ENCODE results near the gene PDIA5.
A peak's percentile ranks its signal among the peaks of the same experiment; 100 is the strongest.

Gene PDIA5

DNA sequence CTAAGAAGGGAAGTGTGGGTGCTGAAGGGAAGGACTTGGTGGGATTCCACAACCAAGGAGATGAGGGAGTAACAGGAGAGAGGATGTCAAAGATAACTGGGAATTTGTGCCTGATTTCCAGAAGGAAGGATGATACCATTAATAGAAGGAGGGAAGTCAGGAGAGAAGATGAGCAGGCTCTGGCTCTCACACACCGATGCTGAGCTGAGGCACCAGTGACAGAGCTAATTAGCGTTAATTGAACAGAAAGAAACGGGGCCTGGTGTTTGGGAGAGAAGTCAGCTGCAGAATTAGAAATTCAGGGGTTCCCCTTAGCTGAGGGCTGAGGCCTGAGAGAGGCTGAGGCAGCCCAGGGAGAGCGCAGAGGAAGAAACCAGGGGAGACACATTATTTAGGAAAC lies 11.9 kb upstream of the PDIA5 start:
- 85 to 92% methylated on average over 4 of the region's 4 CpGs for WGBS, 2 experiments

DNA sequence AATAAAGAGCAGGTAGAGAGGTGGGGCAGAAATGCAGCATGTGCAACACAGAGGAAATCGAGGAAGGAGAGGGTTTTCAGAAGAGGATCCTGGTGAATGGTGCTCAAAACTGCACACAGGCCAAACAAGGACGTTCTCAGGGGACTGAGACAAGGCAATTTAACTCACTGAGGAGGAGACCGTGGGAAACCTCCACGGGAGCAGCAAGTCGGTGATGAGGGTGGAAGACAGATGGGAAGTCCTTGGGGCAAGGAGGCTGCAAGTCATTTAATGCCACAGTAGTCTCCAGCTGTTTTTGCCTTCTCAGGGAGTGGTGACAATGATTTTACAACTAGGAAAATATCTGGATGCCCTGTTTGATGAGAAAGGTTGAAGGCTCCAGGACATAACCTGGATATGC lies 11.5 kb upstream of the PDIA5 start:
- Histone ChIP-seq H3K27me3 (ENCODE audit: control insufficient read depth, insufficient read depth, low read length, poor library complexity, severe bottlenecking) (no peaks in the 10 kb centered on the region), H3K36me3 (ENCODE audit: control insufficient read depth, insufficient read depth, low read length) (no peaks in the 10 kb centered on the region), H3K4me1 (ENCODE audit: control insufficient read depth, insufficient read depth, low read length) (no peaks in the 10 kb centered on the region), H3K4me3 (ENCODE audit: insufficient read depth, low read depth, low read length) (no peak overlapping the region), H3K27ac (ENCODE audit: insufficient read depth, low read depth, low read length, poor library complexity, severe bottlenecking) (no peak overlapping the region), H3K9me3 (ENCODE audit: control insufficient read depth, low read length) (no peaks in the 10 kb centered on the region)
- 82 to 85% methylated on average over 5 of the region's 5 CpGs for WGBS, 2 experiments

More for the DNA sequence above, 11.9 kb upstream of the PDIA5 start:
- no peaks in the 10 kb centered on the region for H3K9me3 ChIP-seq (ENCODE audit: control insufficient read depth, low read length)
- H3K27me3 ChIP-seq (ENCODE audit: control insufficient read depth, insufficient read depth, low read length, poor library complexity, severe bottlenecking): no peaks in the 10 kb centered on the region
- no peak overlapping the region for H3K27ac ChIP-seq (ENCODE audit: insufficient read depth, low read depth, low read length, poor library complexity, severe bottlenecking)
- H3K4me3 ChIP-seq (ENCODE audit: insufficient read depth, low read depth, low read length): no peak overlapping the region
- no peaks in the 10 kb centered on the region for H3K36me3 ChIP-seq (ENCODE audit: control insufficient read depth, insufficient read depth, low read length)
- no peaks in the 10 kb centered on the region for H3K4me1 ChIP-seq (ENCODE audit: control insufficient read depth, insufficient read depth, low read length)

DNA sequence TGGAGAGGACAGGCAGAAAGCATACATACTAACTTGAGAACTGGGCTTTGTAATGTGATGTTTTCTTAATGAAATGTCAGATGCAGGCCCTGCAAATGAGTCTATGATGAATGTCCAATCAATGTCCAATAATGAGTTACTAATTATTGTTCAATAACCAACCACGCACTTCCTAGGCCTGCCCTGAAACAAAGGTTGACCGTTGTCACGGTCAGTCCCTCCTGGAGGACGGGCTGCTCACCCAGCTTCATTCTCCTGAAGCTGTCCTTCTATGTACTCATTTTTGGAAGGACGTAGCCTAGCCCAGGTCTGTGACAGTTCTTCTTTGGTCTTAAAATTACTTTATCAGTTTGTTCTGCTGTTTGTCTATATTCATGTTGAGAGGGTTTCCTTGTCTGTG lies 8.3 kb upstream of the PDIA5 start:
- H3K36me3 ChIP-seq (ENCODE audit: control insufficient read depth, insufficient read depth, low read length): no peaks in the 10 kb centered on the region
- no peaks in the 10 kb centered on the region for H3K4me1 ChIP-seq (ENCODE audit: control insufficient read depth, insufficient read depth, low read length)
- H3K27me3 ChIP-seq (ENCODE audit: control insufficient read depth, insufficient read depth, low read length, poor library complexity, severe bottlenecking): no peaks in the 10 kb centered on the region
- no peaks in the 10 kb centered on the region for H3K9me3 ChIP-seq (ENCODE audit: control insufficient read depth, low read length)
- H3K27ac ChIP-seq (ENCODE audit: insufficient read depth, low read depth, low read length, poor library complexity, severe bottlenecking): no peak overlapping the region
- 90 to 93% methylated on average over 5 of the region's 5 CpGs for WGBS, 2 experiments
- no peak overlapping the region for H3K4me3 ChIP-seq (ENCODE audit: insufficient read depth, low read depth, low read length)

- Histone ChIP-seq H3K4me3 (ENCODE audit: insufficient read depth, low read depth, low read length) (no peak overlapping the region), H3K4me1 (ENCODE audit: control insufficient read depth, insufficient read depth, low read length) (no peaks in the 10 kb centered on the region), H3K27me3 (ENCODE audit: control insufficient read depth, insufficient read depth, low read length, poor library complexity, severe bottlenecking) (no peaks in the 10 kb centered on the region), H3K9me3 (ENCODE audit: control insufficient read depth, low read length) (no peaks in the 10 kb centered on the region), H3K36me3 (ENCODE audit: control insufficient read depth, insufficient read depth, low read length) (no peaks in the 10 kb centered on the region), H3K27ac (ENCODE audit: insufficient read depth, low read depth, low read length, poor library complexity, severe bottlenecking) (no peak overlapping the region)
Measured at GRCh38 chr3:123060054-123060453, 6.8 kb upstream of the PDIA5 start.

GRCh38 chr3:123061856-123062255 lies 5.0 kb upstream of the PDIA5 start:
- 89% methylated on average over 6 to 7 of the region's 7 CpGs for WGBS, 2 experiments
- H3K27ac ChIP-seq (ENCODE audit: insufficient read depth, low read depth, low read length, poor library complexity, severe bottlenecking): no peak overlapping the region
- H3K4me1 ChIP-seq (ENCODE audit: control insufficient read depth, insufficient read depth, low read length): no peaks in the 10 kb centered on the region
- no peaks in the 10 kb centered on the region for H3K9me3 ChIP-seq (ENCODE audit: control insufficient read depth, low read length)
- no peak overlapping the region for H3K4me3 ChIP-seq (ENCODE audit: insufficient read depth, low read depth, low read length)
- H3K36me3 ChIP-seq (ENCODE audit: control insufficient read depth, insufficient read depth, low read length): no peaks in the 10 kb centered on the region
- H3K27me3 ChIP-seq (ENCODE audit: control insufficient read depth, insufficient read depth, low read length, poor library complexity, severe bottlenecking): peaks cover 8% of the 10 kb centered on the region

DNA sequence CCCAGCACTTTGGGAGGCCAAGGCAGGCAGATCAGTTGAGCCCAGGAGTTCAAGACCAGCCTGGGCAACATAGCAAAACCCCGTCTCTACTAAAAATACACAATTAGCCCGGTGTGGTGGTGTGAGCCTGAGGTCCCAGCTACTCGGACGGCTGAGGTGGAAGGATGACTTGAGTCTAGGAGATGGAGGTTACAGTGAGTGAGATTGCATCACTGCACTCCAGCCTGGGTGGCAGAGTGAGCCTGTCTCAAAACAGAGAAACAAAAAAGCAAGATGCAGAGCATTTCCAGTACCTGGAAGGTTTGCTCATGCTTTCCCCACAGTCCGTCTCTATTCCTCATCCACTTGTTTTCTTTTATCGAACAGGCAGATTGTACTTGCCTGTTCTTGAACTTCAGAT lies 3.8 kb upstream of the PDIA5 start:
- Histone ChIP-seq H3K27me3 (ENCODE audit: control insufficient read depth, insufficient read depth, low read length, poor library complexity, severe bottlenecking) (peaks cover 19% of the 10 kb centered on the region), H3K27ac (ENCODE audit: insufficient read depth, low read depth, low read length, poor library complexity, severe bottlenecking) (no peak overlapping the region), H3K4me1 (ENCODE audit: control insufficient read depth, insufficient read depth, low read length) (peaks cover 7% of the 10 kb centered on the region), H3K36me3 (ENCODE audit: control insufficient read depth, insufficient read depth, low read length) (no peaks in the 10 kb centered on the region), H3K9me3 (ENCODE audit: control insufficient read depth, low read length) (no peaks in the 10 kb centered on the region), H3K4me3 (ENCODE audit: insufficient read depth, low read depth, low read length) (no peak overlapping the region)
- WGBS, 2 experiments: 91 to 96% methylated on average over 6 of the region's 6 CpGs

DNA sequence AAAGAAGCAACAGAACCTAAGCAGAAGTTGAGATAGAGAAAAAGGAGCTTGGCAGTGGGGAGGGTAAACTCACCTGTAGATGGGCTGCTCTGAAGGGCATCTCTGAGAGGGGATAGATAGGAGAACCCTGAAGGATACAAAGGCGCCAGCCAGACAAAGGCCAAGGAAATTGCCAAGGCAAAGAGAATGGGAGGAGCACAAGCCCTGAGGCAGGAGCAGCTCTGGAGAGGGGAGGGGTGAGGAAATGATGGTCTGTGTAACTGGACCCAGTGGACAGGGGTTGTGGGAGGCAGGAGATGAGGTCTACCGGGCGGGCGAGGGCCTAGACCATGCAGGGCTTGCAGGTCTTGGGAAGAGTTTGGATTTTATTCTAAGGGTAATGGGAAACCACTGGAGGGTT lies 2.3 kb upstream of the PDIA5 start:
- peaks cover 8% of the 10 kb centered on the region for H3K4me1 ChIP-seq (ENCODE audit: control insufficient read depth, insufficient read depth, low read length)
- H3K27me3 ChIP-seq (ENCODE audit: control insufficient read depth, insufficient read depth, low read length, poor library complexity, severe bottlenecking): peaks cover 30% of the 10 kb centered on the region
- no peak overlapping the region for H3K4me3 ChIP-seq (ENCODE audit: insufficient read depth, low read depth, low read length)
- no peak overlapping the region for H3K27ac ChIP-seq (ENCODE audit: insufficient read depth, low read depth, low read length, poor library complexity, severe bottlenecking)
- 90 to 92% methylated on average over 4 of the region's 4 CpGs for WGBS, 2 experiments
- no peaks in the 10 kb centered on the region for H3K36me3 ChIP-seq (ENCODE audit: control insufficient read depth, insufficient read depth, low read length)
- no peaks in the 10 kb centered on the region for H3K9me3 ChIP-seq (ENCODE audit: control insufficient read depth, low read length)

GRCh38 chr3:123064914-123065313 lies 1.9 kb upstream of the PDIA5 start:
- H3K4me3 ChIP-seq (ENCODE audit: insufficient read depth, low read depth, low read length): no peak overlapping the region
- 45 to 59% methylated on average over 1 of the region's 1 CpG for WGBS, 2 experiments
- no peaks in the 10 kb centered on the region for H3K9me3 ChIP-seq (ENCODE audit: control insufficient read depth, low read length)
- no peaks in the 10 kb centered on the region for H3K36me3 ChIP-seq (ENCODE audit: control insufficient read depth, insufficient read depth, low read length)
- peaks cover 30% of the 10 kb centered on the region for H3K27me3 ChIP-seq (ENCODE audit: control insufficient read depth, insufficient read depth, low read length, poor library complexity, severe bottlenecking)
- H3K4me1 ChIP-seq (ENCODE audit: control insufficient read depth, insufficient read depth, low read length): peaks cover 8% of the 10 kb centered on the region
- H3K27ac ChIP-seq (ENCODE audit: insufficient read depth, low read depth, low read length, poor library complexity, severe bottlenecking): no peak overlapping the region

GRCh38 chr3:123066599-123066895 lies 278 bp upstream of the PDIA5 start:
- Histone ChIP-seq H3K27me3 (ENCODE audit: control insufficient read depth, insufficient read depth, low read length, poor library complexity, severe bottlenecking) (peaks cover 30% of the 10 kb centered on the region), H3K9me3 (ENCODE audit: control insufficient read depth, low read length) (no peaks in the 10 kb centered on the region), H3K4me1 (ENCODE audit: control insufficient read depth, insufficient read depth, low read length) (peaks cover 8% of the 10 kb centered on the region), H3K4me3 (ENCODE audit: insufficient read depth, low read depth, low read length) (peak overlapping the region; percentile 68), H3K36me3 (ENCODE audit: control insufficient read depth, insufficient read depth, low read length) (no peaks in the 10 kb centered on the region), H3K27ac (ENCODE audit: insufficient read depth, low read depth, low read length, poor library complexity, severe bottlenecking) (no peak overlapping the region)
- WGBS, 2 experiments: 39 to 44% methylated on average over 6 of the region's 6 CpGs

- Histone ChIP-seq H3K27ac (ENCODE audit: insufficient read depth, low read depth, low read length, poor library complexity, severe bottlenecking) (no peak overlapping the region), H3K9me3 (ENCODE audit: control insufficient read depth, low read length) (no peaks in the 10 kb centered on the region), H3K4me1 (ENCODE audit: control insufficient read depth, insufficient read depth, low read length) (peaks cover 8% of the 10 kb centered on the region), H3K36me3 (ENCODE audit: control insufficient read depth, insufficient read depth, low read length) (no peaks in the 10 kb centered on the region), H3K27me3 (ENCODE audit: control insufficient read depth, insufficient read depth, low read length, poor library complexity, severe bottlenecking) (peaks cover 30% of the 10 kb centered on the region), H3K4me3 (ENCODE audit: insufficient read depth, low read depth, low read length) (peak overlapping the region; percentile 68)
- 2 to 5% methylated on average over 21 to 23 of the region's 24 CpGs for WGBS, 2 experiments
Measured at GRCh38 chr3:123067689-123068600, 1.1 kb downstream of the PDIA5 start.
